ENCODE results near the gene OTUD5.

GRCh38 chrX:48919947-48920717 lies 37.3 kb downstream of the OTUD5 start:
- TF ChIP-seq CTCF (IDR thresholded peaks at IDR 0.05; ENCODE audit: low read length), result no peak
- TF ChIP-seq EZH2 (IDR thresholded peaks at IDR 0.05; ENCODE audit: borderline replicate concordance, low read length), result no peak
